ENCODE data around the gene LPCAT1.
"Not testable (repeated sequence)": the region's sequence is repeated elsewhere in the genome, so short reads cannot be mapped to it uniquely, and the experiment has no call there.

Gene LPCAT1

DNA sequence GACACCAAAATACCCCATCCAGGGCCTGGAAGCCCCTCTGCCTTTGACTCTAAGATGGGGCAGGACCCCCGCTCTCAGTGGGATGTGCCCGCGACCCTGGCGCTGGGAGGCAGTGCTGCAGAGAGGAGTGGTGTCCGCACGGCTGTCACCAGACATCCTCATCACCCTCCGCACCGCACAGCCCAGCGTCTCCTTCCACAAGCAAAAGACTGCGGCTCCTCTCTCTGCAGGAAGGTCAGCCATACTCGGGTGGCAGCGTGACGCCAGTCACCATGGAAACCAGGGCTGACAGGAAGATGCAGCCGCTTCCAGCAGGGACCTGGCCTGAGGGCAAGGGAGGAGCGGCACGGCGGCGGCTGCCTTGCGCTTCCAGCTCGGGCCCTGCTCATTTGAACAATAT is 61.4 kb downstream of the LPCAT1 start:
- H3K4me3 ChIP-seq (ENCODE audit: low read depth, low read length), result no peak overlapping the region
- TF ChIP-seq, protein P1, sequence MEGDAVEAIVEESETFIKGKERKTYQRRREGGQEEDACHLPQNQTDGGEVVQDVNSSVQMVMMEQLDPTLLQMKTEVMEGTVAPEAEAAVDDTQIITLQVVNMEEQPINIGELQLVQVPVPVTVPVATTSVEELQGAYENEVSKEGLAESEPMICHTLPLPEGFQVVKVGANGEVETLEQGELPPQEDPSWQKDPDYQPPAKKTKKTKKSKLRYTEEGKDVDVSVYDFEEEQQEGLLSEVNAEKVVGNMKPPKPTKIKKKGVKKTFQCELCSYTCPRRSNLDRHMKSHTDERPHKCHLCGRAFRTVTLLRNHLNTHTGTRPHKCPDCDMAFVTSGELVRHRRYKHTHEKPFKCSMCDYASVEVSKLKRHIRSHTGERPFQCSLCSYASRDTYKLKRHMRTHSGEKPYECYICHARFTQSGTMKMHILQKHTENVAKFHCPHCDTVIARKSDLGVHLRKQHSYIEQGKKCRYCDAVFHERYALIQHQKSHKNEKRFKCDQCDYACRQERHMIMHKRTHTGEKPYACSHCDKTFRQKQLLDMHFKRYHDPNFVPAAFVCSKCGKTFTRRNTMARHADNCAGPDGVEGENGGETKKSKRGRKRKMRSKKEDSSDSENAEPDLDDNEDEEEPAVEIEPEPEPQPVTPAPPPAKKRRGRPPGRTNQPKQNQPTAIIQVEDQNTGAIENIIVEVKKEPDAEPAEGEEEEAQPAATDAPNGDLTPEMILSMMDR (IDR thresholded peaks at IDR 0.05; ENCODE audit: insufficient read depth, low read depth, low read length, missing control alignments), result no peak
- DNase-seq (ENCODE audit: low read depth), result no peak

DNA sequence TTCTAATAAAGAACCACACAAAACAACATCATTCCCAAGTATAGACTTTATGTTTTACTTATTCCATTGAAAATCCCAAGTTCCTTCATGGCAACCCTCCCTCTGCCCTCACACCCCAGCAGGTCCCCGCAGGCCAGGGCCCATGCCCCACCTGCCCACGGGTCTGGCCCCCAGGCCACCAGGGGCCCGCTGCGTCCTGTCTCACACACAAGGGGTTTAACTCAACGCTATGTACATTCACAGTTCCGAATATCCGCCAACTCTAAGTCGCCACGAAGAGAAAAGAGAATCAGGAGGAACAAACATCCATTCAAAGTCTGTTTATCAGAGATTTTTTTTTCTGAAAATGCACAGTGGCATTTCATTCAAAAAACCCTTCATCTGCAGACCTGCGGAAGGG is 62.4 kb downstream of the LPCAT1 start:
- TF ChIP-seq, protein P1 (IDR thresholded peaks at IDR 0.05; ENCODE audit: insufficient read depth, low read depth, low read length, missing control alignments), result no peak
- no peak for DNase-seq (ENCODE audit: low read depth)
- H3K4me3 ChIP-seq (ENCODE audit: low read depth, low read length), result no peak overlapping the region

DNA sequence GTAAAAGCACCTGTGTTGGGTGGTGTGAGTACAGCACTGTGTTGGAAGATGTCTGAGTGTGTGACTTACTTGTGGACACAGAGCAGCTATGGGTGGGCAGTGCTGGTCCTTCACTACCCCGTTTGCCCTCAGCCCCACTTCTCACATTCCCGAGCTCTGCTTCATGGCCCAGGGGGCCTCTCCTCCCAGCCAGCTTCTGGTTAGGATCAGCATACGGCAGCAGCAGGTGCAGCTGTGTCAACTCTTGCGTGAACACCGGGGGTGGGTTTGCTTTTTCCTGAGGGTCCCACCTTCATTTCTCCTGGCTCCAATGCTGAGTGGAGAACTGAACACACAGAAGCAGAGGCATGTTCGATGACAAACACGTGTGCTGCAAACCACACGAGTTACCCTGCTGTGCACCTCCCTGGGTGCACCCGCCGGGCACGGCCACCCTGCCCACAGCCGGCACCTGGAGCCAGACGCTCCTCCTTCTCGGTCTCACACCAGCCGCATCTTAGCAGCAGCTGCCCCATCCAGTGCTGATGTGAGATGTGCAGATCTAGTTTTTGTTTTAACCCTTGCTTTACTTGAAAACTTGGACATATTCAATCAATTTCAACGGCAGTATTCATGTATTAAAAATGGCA is 63.6 kb downstream of the LPCAT1 start:
- no peak overlapping the region for H3K4me3 ChIP-seq (ENCODE audit: low read depth, low read length)
- DNase-seq (ENCODE audit: low read depth), result no peak
- TF ChIP-seq, protein P1 (IDR thresholded peaks at IDR 0.05; ENCODE audit: insufficient read depth, low read depth, low read length, missing control alignments), result no peak

DNA sequence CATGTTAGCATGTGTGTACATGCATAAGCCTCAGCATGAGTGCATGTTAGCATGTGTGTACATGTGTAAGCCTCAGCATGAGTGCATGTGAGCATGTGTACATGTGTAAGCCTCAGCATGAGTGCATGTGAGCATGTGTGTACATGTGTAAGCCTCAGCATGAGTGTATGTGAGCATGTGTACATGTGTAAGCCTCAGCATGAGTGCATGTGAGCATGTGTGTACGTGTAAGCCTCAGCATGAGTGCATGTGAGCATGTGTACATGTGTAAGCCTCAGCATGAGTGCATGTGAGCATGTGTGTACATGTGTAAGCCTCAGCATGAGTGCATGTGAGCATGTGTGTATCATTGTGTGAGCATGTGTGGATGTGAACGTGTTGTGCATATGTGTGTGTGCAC is 64.3 kb downstream of the LPCAT1 start:
- not testable (repeated sequence) for H3K4me3 ChIP-seq (ENCODE audit: low read depth, low read length); DNase-seq (ENCODE audit: low read depth)

DNA sequence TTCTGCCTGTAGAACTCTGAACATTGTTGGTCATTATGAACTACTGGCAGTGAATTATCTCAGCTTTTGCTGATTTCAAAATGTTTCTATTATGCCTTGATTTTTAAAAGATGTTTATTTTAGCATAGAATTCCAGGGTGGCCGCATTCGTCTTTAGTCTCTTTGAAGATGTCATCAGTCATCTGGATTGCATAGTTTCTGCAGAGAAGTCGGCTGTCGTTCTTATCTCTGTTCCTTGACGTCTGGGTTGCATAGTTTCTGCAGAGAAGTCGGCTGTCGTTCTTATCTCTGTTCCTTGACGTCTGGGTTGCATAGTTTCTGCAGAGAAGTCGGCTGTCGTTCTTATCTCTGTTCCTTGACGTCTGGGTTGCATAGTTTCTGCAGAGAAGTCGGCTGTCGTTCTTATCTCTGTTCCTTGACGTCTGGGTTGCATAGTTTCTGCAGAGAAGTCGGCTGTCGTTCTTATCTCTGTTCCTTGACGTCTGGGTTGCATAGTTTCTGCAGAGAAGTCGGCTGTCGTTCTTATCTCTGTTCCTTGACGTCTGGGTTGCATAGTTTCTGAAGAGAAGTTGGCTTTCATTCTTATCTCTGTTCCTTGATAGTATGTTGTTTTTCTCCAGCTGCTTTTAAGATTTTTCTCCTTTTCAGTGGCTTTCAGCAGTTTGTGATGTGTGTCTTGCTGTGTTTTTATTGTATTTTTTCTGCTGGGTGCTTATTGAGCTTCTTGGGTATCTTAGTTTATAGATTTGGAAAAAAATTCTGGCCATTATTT is 67.5 kb downstream of the LPCAT1 start:
- not testable (repeated sequence) for DNase-seq (ENCODE audit: low read depth); H3K4me3 ChIP-seq (ENCODE audit: low read depth, low read length)

DNA sequence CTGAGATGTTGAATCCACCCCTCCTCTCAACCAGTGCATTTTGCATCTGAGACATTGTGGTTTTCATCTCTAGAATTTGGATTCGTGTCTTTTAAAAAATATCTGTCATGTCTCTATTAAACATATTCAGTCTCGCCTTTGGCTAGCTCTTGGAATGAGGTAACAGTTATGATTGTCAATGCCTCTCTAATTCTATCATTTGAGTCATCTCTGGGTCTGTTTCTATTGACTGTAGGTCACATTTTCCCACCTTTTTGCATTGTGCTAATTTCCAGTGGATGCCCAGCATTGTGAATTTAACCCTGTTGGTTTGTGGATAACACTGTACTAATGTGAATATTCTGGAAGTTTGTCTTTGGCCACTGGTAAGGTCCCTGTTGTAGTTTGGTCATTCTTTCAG is 70.1 kb downstream of the LPCAT1 start:
- TF ChIP-seq, protein P1 (IDR thresholded peaks at IDR 0.05; ENCODE audit: insufficient read depth, low read depth, low read length, missing control alignments), result no peak
- H3K4me3 ChIP-seq (ENCODE audit: low read depth, low read length), result no peak overlapping the region
- no peak for DNase-seq (ENCODE audit: low read depth)

DNA sequence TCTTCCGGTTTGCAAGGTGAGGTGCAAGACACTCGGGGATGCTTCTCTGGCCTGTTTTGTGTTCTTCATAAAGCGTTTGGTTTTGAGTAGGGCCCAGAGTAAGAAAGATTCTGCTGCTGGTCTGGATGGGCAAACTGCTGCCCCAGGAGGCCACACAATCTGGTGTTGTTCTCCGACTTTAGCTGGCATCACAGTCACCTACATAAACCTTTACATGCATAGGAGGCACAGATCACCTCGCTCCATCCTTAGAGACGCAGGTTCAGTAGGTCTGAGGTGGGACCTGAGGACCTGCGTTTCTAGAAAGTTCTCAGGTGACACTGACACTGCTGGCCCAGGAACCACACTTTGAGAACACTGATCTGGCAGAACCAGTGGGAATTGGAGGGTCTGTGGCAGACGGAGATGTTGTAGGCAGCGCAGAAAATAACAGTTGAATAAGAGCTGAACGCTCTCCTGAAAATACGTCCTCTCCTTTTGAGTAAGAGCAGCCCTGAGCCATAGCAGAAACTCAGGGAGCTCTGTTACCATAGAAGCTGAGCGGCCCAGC is 74.6 kb downstream of the LPCAT1 start:
- no peak for DNase-seq (ENCODE audit: low read depth)
- H3K4me3 ChIP-seq (ENCODE audit: low read depth, low read length), result no peak overlapping the region
- TF ChIP-seq, protein P1 (IDR thresholded peaks at IDR 0.05; ENCODE audit: insufficient read depth, low read depth, low read length, missing control alignments), result no peak

All from GM12865 (cell line).